Small intestine (tissue), 7 donors: ENCODE results near the gene GARRE1. TPM values are rescaled to one million over a fixed set of nuclear protein-coding genes. Genes with fewer than 3 reads are reported as not detected.

Experiments used
- DNase-seq, 2 donors: peaks; one replicate each; pipeline versions ENCODE4 v3.0.0 to v3.0.0-alpha.2; 2013
- FAIRE-seq: peaks from 2 replicates; lab custom pipeline; 2012; peaks lifted over from hg19 to GRCh38; lab: Jason Lieb, UNC
- H3K27ac ChIP-seq, 3 donors: one replicate each; pipeline ENCODE4 v1.5.1; 2013; ENCODE audit warnings: low read length in 2 of 3, mild to moderate bottlenecking in 2 of 3, control low read depth in 1 of 3, inconsistent platforms in 1 of 3, low read depth in 1 of 3, moderate library complexity in 1 of 3
- H3K27me3 ChIP-seq, 3 donors: one replicate each; pipeline ENCODE4 v1.6.1; 2013; ENCODE audit warnings: low read length in 3 of 3, inconsistent platforms in 1 of 3; ENCODE audit not compliant: control insufficient read depth in 3 of 3, insufficient read depth in 3 of 3
- H3K36me3 ChIP-seq, 3 donors: one replicate each; pipeline ENCODE4 v1.6.1; 2013; ENCODE audit warnings: low read length in 3 of 3, inconsistent platforms in 1 of 3, low read depth in 1 of 3, mild to moderate bottlenecking in 1 of 3, moderate library complexity in 1 of 3; ENCODE audit not compliant: control insufficient read depth in 3 of 3, insufficient read depth in 2 of 3
- H3K4me1 ChIP-seq, 3 donors: one replicate each; pipeline ENCODE4 v1.6.1; 2013; ENCODE audit warnings: low read length in 2 of 3, inconsistent platforms in 1 of 3, low read depth in 1 of 3, mild to moderate bottlenecking in 1 of 3, moderate library complexity in 1 of 3; ENCODE audit not compliant: control insufficient read depth in 3 of 3, insufficient read depth in 2 of 3
- H3K4me3 ChIP-seq, 3 donors: one replicate each; pipeline ENCODE4 v1.5.1; 2013; ENCODE audit warnings: low read length in 3 of 3, control low read depth in 1 of 3, inconsistent platforms in 1 of 3, low read depth in 1 of 3, mild to moderate bottlenecking in 1 of 3, moderate library complexity in 1 of 3
- H3K9me3 ChIP-seq, 2 donors: one replicate each; pipeline ENCODE4 v1.6.1; 2013; ENCODE audit warnings: low read depth in 1 of 2, low read length in 1 of 2; ENCODE audit not compliant: control insufficient read depth in 2 of 2, insufficient read depth in 1 of 2
- WGBS, 3 donors: extraction: QIAGEN DNeasy Blood & Tissue Kit; methylation state at CpG; one replicate each; pipeline ENCODE4 v1.1.7; 2013; 5-methylcytosine and 5-hydroxymethylcytosine counted together
- polyA plus RNA-seq, 4 donors: library from polyadenylated mRNA; stranded (reverse) in 3 of 4; unstranded in 1 of 4; fragments of 200-250 nt in 3 of 4; fragments of 120-200 nt in 1 of 4; gene quantifications; one replicate each; pipeline versions ENCODE4 v1.2.1 to v1.2.3, GENCODE V29; 2013
- donor health status: healthy with polysubstance abuse.
- donor health status: control.
- donor health status: control.
- donor health status: Bipolar disorder and iron deficiency.
- donor health status: healthy.

The GARRE1 gene
- polyA plus RNA-seq, 4 donors = 2.7 to 20.4 (median 6.9) TPM

- no peaks in the 10 kb centered on the region for H3K4me1 ChIP-seq
- peaks cover 17 to 40% (median 35%) of the 10 kb centered on the region in 3 donors for H3K36me3 ChIP-seq
- H3K4me3 ChIP-seq = no peak overlapping the region
- no peak for DNase-seq
- H3K27me3 ChIP-seq = no peaks in the 10 kb centered on the region
- no peaks in the 10 kb centered on the region for H3K9me3 ChIP-seq
- no peak for FAIRE-seq
- no peak overlapping the region for H3K27ac ChIP-seq
Observed at GRCh38 chr19:34225659-34226015, 28.7 kb upstream of the GARRE1 start.

- WGBS, 3 donors = 84 to 100% (median 87%) methylated on average over 2 of the region's 2 CpGs
- no peak overlapping the region for H3K4me3 ChIP-seq
- peaks cover 17 to 42% (median 35%) of the 10 kb centered on the region in 3 donors for H3K36me3 ChIP-seq
- H3K9me3 ChIP-seq = no peaks in the 10 kb centered on the region
- DNase-seq = no peak
- FAIRE-seq = no peak
- no peaks in the 10 kb centered on the region for H3K4me1 ChIP-seq
- no peak overlapping the region for H3K27ac ChIP-seq
- H3K27me3 ChIP-seq = no peaks in the 10 kb centered on the region
Observed at GRCh38 chr19:34226036-34226435, 28.3 kb upstream of the GARRE1 start.

GRCh38 chr19:34228347-34228746 lies 26.0 kb upstream of the GARRE1 start:
- FAIRE-seq (no peak), DNase-seq (no peak)
- H3K9me3 ChIP-seq = no peaks in the 10 kb centered on the region
- no peak overlapping the region for H3K27ac ChIP-seq
- H3K36me3 ChIP-seq = peaks cover 11 to 27% (median 23%) of the 10 kb centered on the region in 3 donors
- no peaks in the 10 kb centered on the region for H3K4me1 ChIP-seq
- no peak overlapping the region for H3K4me3 ChIP-seq
- no peaks in the 10 kb centered on the region for H3K27me3 ChIP-seq
- 90 to 96% (median 95%) methylated on average over 1 of the region's 1 CpG for WGBS, 3 donors

GRCh38 chr19:34228762-34229161 lies 25.6 kb upstream of the GARRE1 start:
- Histone ChIP-seq H3K9me3 (no peaks in the 10 kb centered on the region), H3K4me1 (no peaks in the 10 kb centered on the region), H3K4me3 (no peak overlapping the region), H3K27me3 (no peaks in the 10 kb centered on the region), H3K27ac (no peak overlapping the region), H3K36me3 (peaks cover 11 to 26% (median 21%) of the 10 kb centered on the region in 3 donors)
- no peak for DNase-seq
- no peak for FAIRE-seq
- 92 to 96% (median 96%) methylated on average over 3 of the region's 3 CpGs for WGBS, 3 donors

- peaks cover 8 to 20% (median 16%) of the 10 kb centered on the region in 3 donors for H3K36me3 ChIP-seq
Observed at GRCh38 chr19:34229721-34230120, 24.6 kb upstream of the GARRE1 start.

GRCh38 chr19:34230820-34231219 lies 23.5 kb upstream of the GARRE1 start:
- peaks cover 0 to under 1% (median 0%) of the 10 kb centered on the region in 3 donors for H3K4me1 ChIP-seq
- no peak overlapping the region for H3K4me3 ChIP-seq
- H3K27me3 ChIP-seq = no peaks in the 10 kb centered on the region
- no peaks in the 10 kb centered on the region for H3K9me3 ChIP-seq
- H3K36me3 ChIP-seq = peaks cover 8 to 15% (median 12%) of the 10 kb centered on the region in 3 donors
- no peak for DNase-seq
- no peak for FAIRE-seq
- 93 to 97% (median 96%) methylated on average over 10 of the region's 10 CpGs for WGBS, 3 donors
- no peak overlapping the region for H3K27ac ChIP-seq

More at GRCh38 chr19:34229721-34230120, 24.6 kb upstream of the GARRE1 start:
- Histone ChIP-seq H3K27ac (no peak overlapping the region), H3K9me3 (no peaks in the 10 kb centered on the region), H3K4me1 (no peaks in the 10 kb centered on the region), H3K27me3 (no peaks in the 10 kb centered on the region), H3K4me3 (no peak overlapping the region)
- FAIRE-seq (no peak), DNase-seq (no peak)
- 86 to 91% (median 88%) methylated on average over 4 of the region's 4 CpGs for WGBS, 3 donors

- no peaks in the 10 kb centered on the region for H3K27me3 ChIP-seq
- 89 to 96% (median 93%) methylated on average over 4 of the region's 4 CpGs for WGBS, 3 donors
- H3K36me3 ChIP-seq = peaks cover 4 to 14% (median 12%) of the 10 kb centered on the region in 3 donors
- no peak overlapping the region for H3K27ac ChIP-seq
- DNase-seq = no peak
- no peaks in the 10 kb centered on the region for H3K9me3 ChIP-seq
- no peak for FAIRE-seq
- H3K4me1 ChIP-seq = peaks cover 0 to 3% (median 0%) of the 10 kb centered on the region in 3 donors
- no peak overlapping the region for H3K4me3 ChIP-seq
Observed at GRCh38 chr19:34231439-34231838, 22.9 kb upstream of the GARRE1 start.

GRCh38 chr19:34232566-34233481 lies 21.5 kb upstream of the GARRE1 start:
- DNase-seq (peak in 1 of 2 donors; percentile 14), FAIRE-seq (no peak)
- H3K4me3 ChIP-seq = no peak overlapping the region
- peak overlapping the region in 1 of 3 donors; percentile 25 for H3K27ac ChIP-seq
- H3K27me3 ChIP-seq = no peaks in the 10 kb centered on the region
- H3K36me3 ChIP-seq = peaks cover 4 to 14% (median 10%) of the 10 kb centered on the region in 3 donors
- WGBS, 3 donors = 40 to 50% (median 45%) methylated on average over 11 of the region's 11 CpGs
- H3K4me1 ChIP-seq = peaks cover 0 to 3% (median 0%) of the 10 kb centered on the region in 3 donors
- H3K9me3 ChIP-seq = no peaks in the 10 kb centered on the region
